Upper lobe of left lung (tissue), 4 donors: ENCODE data around the gene ITGA2.

ENCODE experiments used
- CTCF ChIP-seq, 6 experiments: fragments of 450-650 bp in 4 of 6; fragments of 200-600 bp in 2 of 6; sonication (generic) in 2 of 6; IDR thresholded peaks; one replicate each; pipeline ENCODE4 v1.5.1; 2016 to 2019; ENCODE audit warnings: antibody characterized with exemption in 6 of 6
- EP300 ChIP-seq, 4 donors: sonication (generic); formaldehyde crosslinking; IDR thresholded peaks; one replicate each; pipeline ENCODE4 v1.5.1; 2017; ENCODE audit warnings: antibody characterized with exemption in 4 of 4, control low read depth in 2 of 4
- POLR2AphosphoS5 ChIP-seq, 2 donors: sonication (generic); formaldehyde crosslinking; IDR thresholded peaks; one replicate each; pipeline ENCODE4 v1.5.1; 2017; ENCODE audit warnings: antibody characterized with exemption in 2 of 2

- TF ChIP-seq CTCF (IDR thresholded peaks at IDR 0.05) (peak in 1 of 6 experiments; percentile 10), EP300 (IDR thresholded peaks at IDR 0.05) (no peak), POLR2AphosphoS5 (IDR thresholded peaks at IDR 0.05) (peak; percentile 19 to 87)
Observed at GRCh38 chr5:53109443-53110127, 120.4 kb downstream of the ITGA2 start, which contains the start of gene MOCS2.
